K562 (cell line): ENCODE measurements around the gene TAPBPL. TPM values are rescaled to one million over a fixed set of nuclear protein-coding genes. Genes with fewer than 3 reads are reported as not detected.
A peak's percentile ranks its signal among the peaks of the same experiment; 100 is the strongest.

Experiments used
- ATF4 ChIP-seq: fragments of 450-650 bp; formaldehyde crosslinking; IDR thresholded peaks from 2 replicates; pipeline ENCODE4 v1.4.0; 2022; ENCODE audit warnings: mild to moderate bottlenecking, moderate library complexity
- CBFB ChIP-seq: sonication (generic); formaldehyde crosslinking; IDR thresholded peaks from 2 replicates; pipeline ENCODE4 v1.4.0; 2020; ENCODE audit warnings: mild to moderate bottlenecking, missing genetic modification reagents
- CBX5 ChIP-seq: IDR thresholded peaks from 2 replicates; pipeline ENCODE4 v1.6.1; 2014; ENCODE audit warnings: low read depth, borderline replicate concordance
- CHD1 ChIP-seq: fragments of 200-600 bp; sonication (generic); IDR thresholded peaks from one replicate; pipeline ENCODE4 v1.6.1; 2012; ENCODE audit warnings: mild to moderate bottlenecking, moderate library complexity, low read length, inconsistent platforms
- DIDO1 ChIP-seq: fragments of 450-650 bp; IDR thresholded peaks from 2 replicates; pipeline ENCODE4 v1.6.1; 2016; ENCODE audit warnings: low read depth, missing biosample characterization, missing genetic modification characterization
- FOXJ3 ChIP-seq: sonication (generic); formaldehyde crosslinking; IDR thresholded peaks from 2 replicates; pipeline ENCODE4 v1.4.0; 2020; ENCODE audit warnings: mild to moderate bottlenecking, missing genetic modification reagents
- HINFP ChIP-seq: fragments of 450-650 bp; conservative IDR thresholded peaks from 2 replicates; pipeline ENCODE4 v1.6.1; 2016; ENCODE audit warnings: missing genetic modification characterization, low read depth, mild to moderate bottlenecking, control low read depth, missing compliant biosample characterization
- ILK ChIP-seq: fragments of 450-650 bp; IDR thresholded peaks from 2 replicates; pipeline ENCODE4 v1.6.1; 2016; ENCODE audit warnings: missing genetic modification characterization, low read depth, mild to moderate bottlenecking, missing compliant biosample characterization, moderate library complexity, borderline replicate concordance
- MCM5 ChIP-seq: fragments of 450-650 bp; IDR thresholded peaks from 2 replicates; pipeline ENCODE4 v1.6.1; 2016; ENCODE audit warnings: low read depth
- MTF1 ChIP-seq: fragments of 250-450 bp; sonication (Bioruptor Pico); IDR thresholded peaks from 2 replicates; pipeline ENCODE4 v1.9.0; 2021; ENCODE audit warnings: moderate library complexity, mild to moderate bottlenecking, inconsistent platforms, borderline replicate concordance
- POLR2AphosphoS5 ChIP-seq: IDR thresholded peaks from 2 replicates; pipeline ENCODE4 v1.6.1; 2011; ENCODE audit warnings: mild to moderate bottlenecking, low read depth, low read length, moderate library complexity; ENCODE audit not compliant: control insufficient read depth, insufficient read depth
- POLR2G ChIP-seq: fragments of 200-400 bp; formaldehyde crosslinking; IDR thresholded peaks from 2 replicates; pipeline ENCODE4 v1.6.1; 2017; ENCODE audit warnings: low read depth, mild to moderate bottlenecking, antibody characterized with exemption, low read length, moderate library complexity
- SRSF3 ChIP-seq: fragments of 200-400 bp; formaldehyde crosslinking; IDR thresholded peaks from 2 replicates; pipeline ENCODE4 v1.6.1; 2016; ENCODE audit warnings: mild to moderate bottlenecking, low read length, moderate library complexity; ENCODE audit not compliant: insufficient read depth
- TSC22D4 ChIP-seq: fragments of 450-650 bp; IDR thresholded peaks from 2 replicates; pipeline ENCODE4 v1.6.1; 2016; ENCODE audit warnings: missing genetic modification characterization, missing biosample characterization, control low read depth
- USF1 ChIP-seq: sonication (generic); formaldehyde crosslinking; IDR thresholded peaks from 2 replicates; pipeline ENCODE4 v1.9.0; 2022; ENCODE audit warnings: mild to moderate bottlenecking, missing genetic modification reagents
- XRCC4 ChIP-seq: IDR thresholded peaks from one replicate; pipeline ENCODE4 v1.6.1; 2011; ENCODE audit not compliant: insufficient read depth, insufficient read length; ENCODE audit errors: extremely low read depth
- ZNF197 ChIP-seq: fragments of 200-800 bp; sonication (Bioruptor generic); IDR thresholded peaks from 2 replicates; pipeline ENCODE4 v1.6.1; 2016; ENCODE audit warnings: low read depth, missing genetic modification characterization, missing compliant biosample characterization
- ZNF511 ChIP-seq: sonication (generic); formaldehyde crosslinking; IDR thresholded peaks from 2 replicates; pipeline ENCODE4 v1.8.0; 2022; ENCODE audit warnings: mild to moderate bottlenecking, missing genetic modification reagents
- ZNF695 ChIP-seq: fragments of 450-650 bp; formaldehyde crosslinking; IDR thresholded peaks from 2 replicates; pipeline ENCODE4 v1.4.0; 2020; ENCODE audit warnings: mild to moderate bottlenecking, moderate library complexity
- ZNF699 ChIP-seq: fragments of 250-450 bp; sonication (Bioruptor Pico); IDR thresholded peaks from 2 replicates; pipeline ENCODE4 v1.8.0; 2021; ENCODE audit warnings: mild to moderate bottlenecking, moderate library complexity; ENCODE audit not compliant: insufficient replicate concordance
- polyA plus RNA-seq, 8 experiments: library from polyadenylated mRNA; depleted of rRNA in 4 of 8; stranded (reverse) in 5 of 8; unstranded in 3 of 8; fragments of >200 nt; fragmentation: Nextera tagmentation in 2 of 8; fragmentation: Illumina TruSeq in 1 of 8; extraction: Ambion mirVana in 2 of 8; extraction: Trizol in 1 of 8; gene quantifications; 2 replicates each; pipeline versions ENCODE4 v1.2.1 to v1.2.3, GENCODE V29; 2011 to 2014; ENCODE audit warnings: inconsistent platforms in 1 of 8, missing spikeins in 1 of 8
- total RNA-seq, 7 experiments: library from RNA; depleted of rRNA in 6 of 7; stranded (reverse); fragments of >200 nt in 6 of 7; fragmentation: Illumina TruSeq in 2 of 7; extraction: Trizol in 2 of 7; gene quantifications; 2 replicates each; pipeline versions ENCODE4 v1.2.1 to v1.2.3, GENCODE V29; 2011 to 2021; ENCODE audit warnings: low replicate concordance in 1 of 7

Gene TAPBPL
- total and polyA plus RNA-seq, 9 of the 15 experiments (the other 6 are each of a cell fraction or from before 2014, with no cell fraction given) = 0.29 to 1.6 (median 0.45) TPM

GRCh38 chr12:6470375-6471163 lies 18.7 kb downstream of the TAPBPL start, which contains the start of gene VAMP1 (continued):
- TF ChIP-seq SRSF3 (no peak), HINFP (tag) (no peak), POLR2AphosphoS5 (peak; percentile 68; the same call in 1 of the 2 replicates), ZNF699 (CRISPR knock-in tag) (no peak), TSC22D4 (tag) (no peak), XRCC4 (no peak), USF1 (CRISPR knock-in tag) (peak; percentile 45; the same call in 1 of the 2 replicates), CHD1 (no peak), MTF1 (CRISPR knock-in tag) (no peak), ZNF695 (CRISPR knock-in tag) (no peak), POLR2G (peak; percentile 100), CBFB (no peak), ATF4 (CRISPR knock-in tag) (no peak), DIDO1 (no peak), MCM5 (no peak), FOXJ3 (CRISPR knock-in tag) (no peak), ILK (tag) (no peak), ZNF197 (no peak), CBX5 (no peak), ZNF511 (CRISPR knock-in tag) (no peak)
